HepG2 (cell line): ENCODE results near the gene AFTPH. TPM values are rescaled to one million over a fixed set of nuclear protein-coding genes. Genes with fewer than 3 reads are reported as not detected.

Experiments used
- HOXA9 ChIP-seq: sonication (generic); formaldehyde crosslinking; IDR thresholded peaks from 2 replicates; pipeline ENCODE4 v1.8.1; 2022; ENCODE audit warnings: missing genetic modification reagents, mild to moderate bottlenecking, moderate library complexity, borderline replicate concordance
- PRMT3 ChIP-seq: sonication (generic); formaldehyde crosslinking; IDR thresholded peaks from 2 replicates; pipeline ENCODE4 v1.8.1; 2022; ENCODE audit warnings: low read depth, mild to moderate bottlenecking, moderate library complexity, missing genetic modification reagents, borderline replicate concordance
- RAD51 ChIP-seq: fragments of 450-650 bp; IDR thresholded peaks from 2 replicates; pipeline ENCODE4 v1.6.1; 2016; ENCODE audit warnings: borderline replicate concordance
- SOX5 ChIP-seq: IDR thresholded peaks from 2 replicates; pipeline ENCODE4 v1.6.1; 2016; ENCODE audit warnings: borderline replicate concordance
- WIZ ChIP-seq: sonication (generic); formaldehyde crosslinking; IDR thresholded peaks from 2 replicates; pipeline ENCODE4 v1.5.1; 2020; ENCODE audit warnings: mild to moderate bottlenecking, missing genetic modification reagents
- ZBTB40 ChIP-seq, 2 experiments: fragments of 450-650 bp in 1 of 2; sonication (generic) in 1 of 2; formaldehyde crosslinking in 1 of 2; IDR thresholded peaks; 2 replicates each; pipeline versions ENCODE4 v1.6.1 to v1.8.0; 2016 to 2022; ENCODE audit warnings: antibody characterized with exemption in 1 of 2, mild to moderate bottlenecking in 1 of 2, missing genetic modification reagents in 1 of 2
- ZFAT ChIP-seq: sonication (generic); formaldehyde crosslinking; conservative IDR thresholded peaks from 2 replicates; pipeline ENCODE4 v1.8.1; 2023; ENCODE audit warnings: missing genetic modification reagents, inconsistent platforms
- ZFP41 ChIP-seq: sonication (generic); formaldehyde crosslinking; IDR thresholded peaks from 2 replicates; pipeline ENCODE4 v1.4.0; 2020; ENCODE audit warnings: mild to moderate bottlenecking, missing genetic modification reagents, borderline replicate concordance
- ZNF691 ChIP-seq: sonication (generic); formaldehyde crosslinking; IDR thresholded peaks from 2 replicates; pipeline ENCODE4 v1.4.0; 2020; ENCODE audit warnings: missing genetic modification reagents, low read depth, mild to moderate bottlenecking, borderline replicate concordance
- ZNF709 ChIP-seq: sonication (generic); formaldehyde crosslinking; IDR thresholded peaks from 2 replicates; pipeline ENCODE4 v1.5.0; 2020; ENCODE audit warnings: mild to moderate bottlenecking, missing genetic modification reagents
- polyA plus RNA-seq, 8 experiments: library from polyadenylated mRNA; depleted of rRNA in 3 of 8; stranded (reverse) in 7 of 8; unstranded in 1 of 8; fragments of >200 nt; fragmentation: Illumina TruSeq in 4 of 8; extraction: Trizol in 4 of 8; gene quantifications; 2 replicates each; pipeline versions ENCODE4 v1.2.1 to v1.2.3, GENCODE V29; 2011 to 2016; ENCODE audit warnings: low read depth in 4 of 8, missing spikeins in 1 of 8, mixed read lengths in 1 of 8; ENCODE audit not compliant: insufficient read depth in 1 of 8
- total RNA-seq, 5 experiments: library from RNA; depleted of rRNA; stranded (reverse); fragments of >200 nt; fragmentation: Illumina TruSeq; extraction: Trizol; gene quantifications; 2 replicates each; pipeline ENCODE4 v1.2.3, GENCODE V29; 2016; ENCODE audit warnings: low read depth in 1 of 5
- TF ChIP-seq, protein P1 (sequence below): IDR thresholded peaks from 2 replicates; pipeline ENCODE4 v1.6.1; 2016
- TF ChIP-seq, protein P2 (sequence below): sonication (generic); formaldehyde crosslinking; IDR thresholded peaks from 2 replicates; pipeline ENCODE4 v1.4.0; 2020; ENCODE audit warnings: missing genetic modification reagents
- TF ChIP-seq, protein P3 (sequence below): sonication (generic); formaldehyde crosslinking; IDR thresholded peaks from 2 replicates; pipeline ENCODE4 v1.5.1; 2020; ENCODE audit warnings: mild to moderate bottlenecking, missing genetic modification reagents, moderate library complexity

The AFTPH gene
- total and polyA plus RNA-seq, 2 of the 13 experiments (the other 11 are each of a cell fraction or from before 2014, with no cell fraction given), result 27.5 to 36.8 TPM

DNA sequence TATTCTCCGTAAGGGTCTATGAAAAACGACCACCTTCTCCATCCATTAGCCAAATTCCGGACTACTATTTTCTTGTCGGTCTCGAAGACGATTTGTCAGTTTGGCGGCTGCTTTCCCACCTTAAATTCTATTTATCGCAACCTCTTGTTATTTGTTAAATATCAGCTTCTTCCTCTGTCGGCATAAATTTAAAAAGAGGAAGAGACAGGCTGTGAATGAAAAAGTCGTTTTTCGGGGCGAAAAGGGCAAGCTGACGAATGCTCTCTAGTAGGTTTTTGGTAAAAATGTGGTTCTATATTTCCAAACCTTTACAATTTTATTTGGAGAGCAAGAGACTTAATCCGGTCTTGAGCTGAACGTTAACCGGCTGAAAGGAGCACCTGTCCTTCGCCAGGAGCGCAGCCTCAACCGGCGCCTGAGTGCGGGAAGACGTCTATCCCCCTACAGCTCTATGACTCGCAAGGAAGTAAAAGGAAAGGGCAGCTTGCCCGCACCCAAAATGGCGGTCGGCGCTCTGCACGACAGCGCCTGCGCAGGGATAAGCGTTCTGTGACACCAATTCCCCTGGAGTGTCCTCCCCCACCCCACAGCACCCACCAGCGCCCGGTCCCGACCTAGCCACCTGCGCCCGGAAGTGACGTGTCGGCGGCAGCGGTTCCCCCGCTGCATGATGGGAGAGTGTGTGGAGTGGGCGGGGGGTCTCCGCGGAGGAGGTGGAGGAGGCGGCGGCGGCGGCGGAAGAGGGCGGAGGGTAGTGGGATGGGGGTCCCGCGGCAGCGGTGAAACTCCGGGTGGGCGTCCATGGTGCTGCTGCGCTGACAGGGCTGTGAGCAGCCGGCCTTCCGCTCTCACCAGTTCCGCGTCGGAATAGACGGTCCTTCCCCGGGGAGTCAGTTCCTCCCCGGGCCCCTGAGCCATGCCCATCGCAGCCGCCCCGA lies at the start of gene AFTPH (continued):
- TF ChIP-seq, protein P1, sequence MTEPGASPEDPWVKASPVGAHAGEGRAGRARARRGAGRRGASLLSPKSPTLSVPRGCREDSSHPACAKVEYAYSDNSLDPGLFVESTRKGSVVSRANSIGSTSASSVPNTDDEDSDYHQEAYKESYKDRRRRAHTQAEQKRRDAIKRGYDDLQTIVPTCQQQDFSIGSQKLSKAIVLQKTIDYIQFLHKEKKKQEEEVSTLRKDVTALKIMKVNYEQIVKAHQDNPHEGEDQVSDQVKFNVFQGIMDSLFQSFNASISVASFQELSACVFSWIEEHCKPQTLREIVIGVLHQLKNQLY (CRISPR knock-in tag), result 0 out of 2 replicates have a peak, but pooled peaks have one; percentile 8
- TF ChIP-seq RAD51 (no peak), ZNF691 (0 out of 2 replicates have a peak, but pooled peaks have one; percentile 69), ZNF709 (no peak; the same call in 1 of the 2 replicates), ZBTB40 (IDR thresholded peaks at IDR 0.05) (peak; percentile 55), ZBTB40 (CRISPR knock-in tag; IDR thresholded peaks at IDR 0.05) (no peak; the same call in 1 of the 2 replicates), HOXA9 (peak; percentile 79), WIZ (CRISPR knock-in tag) (no peak), PRMT3 (no peak), SOX5 (CRISPR knock-in tag) (no peak), ZFAT (CRISPR knock-in tag) (no peak), ZFP41 (CRISPR knock-in tag) (no peak)
- TF ChIP-seq, protein P2, sequence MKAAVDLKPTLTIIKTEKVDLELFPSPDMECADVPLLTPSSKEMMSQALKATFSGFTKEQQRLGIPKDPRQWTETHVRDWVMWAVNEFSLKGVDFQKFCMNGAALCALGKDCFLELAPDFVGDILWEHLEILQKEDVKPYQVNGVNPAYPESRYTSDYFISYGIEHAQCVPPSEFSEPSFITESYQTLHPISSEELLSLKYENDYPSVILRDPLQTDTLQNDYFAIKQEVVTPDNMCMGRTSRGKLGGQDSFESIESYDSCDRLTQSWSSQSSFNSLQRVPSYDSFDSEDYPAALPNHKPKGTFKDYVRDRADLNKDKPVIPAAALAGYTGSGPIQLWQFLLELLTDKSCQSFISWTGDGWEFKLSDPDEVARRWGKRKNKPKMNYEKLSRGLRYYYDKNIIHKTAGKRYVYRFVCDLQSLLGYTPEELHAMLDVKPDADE (CRISPR knock-in tag), result no peak
- TF ChIP-seq, protein P3, sequence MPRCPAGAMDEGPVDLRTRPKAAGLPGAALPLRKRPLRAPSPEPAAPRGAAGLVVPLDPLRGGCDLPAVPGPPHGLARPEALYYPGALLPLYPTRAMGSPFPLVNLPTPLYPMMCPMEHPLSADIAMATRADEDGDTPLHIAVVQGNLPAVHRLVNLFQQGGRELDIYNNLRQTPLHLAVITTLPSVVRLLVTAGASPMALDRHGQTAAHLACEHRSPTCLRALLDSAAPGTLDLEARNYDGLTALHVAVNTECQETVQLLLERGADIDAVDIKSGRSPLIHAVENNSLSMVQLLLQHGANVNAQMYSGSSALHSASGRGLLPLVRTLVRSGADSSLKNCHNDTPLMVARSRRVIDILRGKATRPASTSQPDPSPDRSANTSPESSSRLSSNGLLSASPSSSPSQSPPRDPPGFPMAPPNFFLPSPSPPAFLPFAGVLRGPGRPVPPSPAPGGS (CRISPR knock-in tag), result peak; percentile 51; the same call in 1 of the 2 replicates
